Upper lobe of left lung (tissue), 4 donors: ENCODE results near the gene SEC61A1.

Experiments used
- EP300 ChIP-seq, 4 donors: sonication (generic); formaldehyde crosslinking; IDR thresholded peaks; one replicate each; pipeline ENCODE4 v1.5.1; 2017; ENCODE audit warnings: antibody characterized with exemption in 4 of 4, control low read depth in 2 of 4
- POLR2A ChIP-seq, 4 donors: fragments of 450-650 bp; IDR thresholded peaks; one replicate each; pipeline ENCODE4 v1.5.1; 2016 to 2017; ENCODE audit warnings: antibody characterized with exemption in 4 of 4, mild to moderate bottlenecking in 2 of 4
- POLR2AphosphoS5 ChIP-seq, 2 donors: sonication (generic); formaldehyde crosslinking; IDR thresholded peaks; one replicate each; pipeline ENCODE4 v1.5.1; 2017; ENCODE audit warnings: antibody characterized with exemption in 2 of 2
- TF ChIP-seq, protein P1 (sequence below), 6 experiments: fragments of 450-650 bp in 4 of 6; fragments of 200-600 bp in 2 of 6; sonication (generic) in 2 of 6; IDR thresholded peaks; one replicate each; pipeline ENCODE4 v1.5.1; 2016 to 2019; ENCODE audit warnings: antibody characterized with exemption in 6 of 6

DNA sequence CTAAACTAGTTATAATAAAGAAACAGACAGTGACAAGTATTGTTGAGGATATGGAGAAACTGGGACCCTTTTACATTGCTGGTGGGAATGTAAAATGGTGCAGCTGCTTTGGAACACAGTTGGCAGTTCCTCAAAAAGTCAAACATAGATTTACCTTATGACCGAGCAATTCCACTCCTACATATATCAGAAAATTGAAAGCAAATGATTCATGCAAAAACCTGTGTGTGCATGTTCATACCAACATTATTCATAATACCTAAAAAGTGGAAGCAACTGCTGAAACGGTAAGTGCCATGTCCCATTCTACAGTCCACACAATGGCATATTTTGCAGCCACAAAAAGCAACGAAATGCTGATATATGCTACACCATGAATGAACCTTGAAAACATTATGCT lies 12.2 kb upstream of the SEC61A1 start:
- TF ChIP-seq POLR2A (IDR thresholded peaks at IDR 0.05), result no peak
- no peak for TF ChIP-seq EP300 (IDR thresholded peaks at IDR 0.05)
- TF ChIP-seq, protein P1, sequence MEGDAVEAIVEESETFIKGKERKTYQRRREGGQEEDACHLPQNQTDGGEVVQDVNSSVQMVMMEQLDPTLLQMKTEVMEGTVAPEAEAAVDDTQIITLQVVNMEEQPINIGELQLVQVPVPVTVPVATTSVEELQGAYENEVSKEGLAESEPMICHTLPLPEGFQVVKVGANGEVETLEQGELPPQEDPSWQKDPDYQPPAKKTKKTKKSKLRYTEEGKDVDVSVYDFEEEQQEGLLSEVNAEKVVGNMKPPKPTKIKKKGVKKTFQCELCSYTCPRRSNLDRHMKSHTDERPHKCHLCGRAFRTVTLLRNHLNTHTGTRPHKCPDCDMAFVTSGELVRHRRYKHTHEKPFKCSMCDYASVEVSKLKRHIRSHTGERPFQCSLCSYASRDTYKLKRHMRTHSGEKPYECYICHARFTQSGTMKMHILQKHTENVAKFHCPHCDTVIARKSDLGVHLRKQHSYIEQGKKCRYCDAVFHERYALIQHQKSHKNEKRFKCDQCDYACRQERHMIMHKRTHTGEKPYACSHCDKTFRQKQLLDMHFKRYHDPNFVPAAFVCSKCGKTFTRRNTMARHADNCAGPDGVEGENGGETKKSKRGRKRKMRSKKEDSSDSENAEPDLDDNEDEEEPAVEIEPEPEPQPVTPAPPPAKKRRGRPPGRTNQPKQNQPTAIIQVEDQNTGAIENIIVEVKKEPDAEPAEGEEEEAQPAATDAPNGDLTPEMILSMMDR (IDR thresholded peaks at IDR 0.05), result no peak
- TF ChIP-seq POLR2AphosphoS5 (IDR thresholded peaks at IDR 0.05), result no peak
